ENCODE data around the gene DRGX. TPM values are rescaled to one million over a fixed set of nuclear protein-coding genes. Genes with fewer than 3 reads are reported as not detected.

The DRGX gene
- total and polyA plus RNA-seq, 2 donors, result 0.04 to 0.26 TPM

Other genes with a start within 250 kb of the DRGX start
- gene TMEM273, start 207.7 kb downstream of the DRGX start, total RNA-seq, result 14.4 TPM
- 27.3 TPM for gene TMEM273, start 207.7 kb downstream of the DRGX start, polyA plus RNA-seq
- gene C10orf71, start 96.9 kb downstream of the DRGX start, total RNA-seq, result 0.37 TPM
- not detected for gene C10orf71, start 96.9 kb downstream of the DRGX start, polyA plus RNA-seq
- 27.1 TPM for gene ERCC6, start 143.0 kb upstream of the DRGX start, total RNA-seq
- gene ERCC6, start 143.0 kb upstream of the DRGX start, polyA plus RNA-seq, result 5.9 TPM
- gene SLC18A3, start 214.2 kb upstream of the DRGX start, total RNA-seq, result 0.11 TPM
- gene SLC18A3, start 214.2 kb upstream of the DRGX start, polyA plus RNA-seq, result 0.70 TPM
- gene CHAT, start 217.9 kb upstream of the DRGX start, total RNA-seq, result not detected
- gene CHAT, start 217.9 kb upstream of the DRGX start, polyA plus RNA-seq, result 0.14 TPM